Mammary epithelial cell (primary cell): Measurements from ENCODE around the gene PPP1R37.
"Not testable (repeated sequence)": the region's sequence is repeated elsewhere in the genome, so short reads cannot be mapped to it uniquely, and the experiment has no call there.

Source experiments
- EZH2 ChIP-seq: IDR thresholded peaks from 2 replicates; pipeline ENCODE4 v1.6.1; 2012; ENCODE audit warnings: low read length, inconsistent platforms, borderline replicate concordance
- TF ChIP-seq, protein P1 (sequence below), 2 donors: IDR thresholded peaks in 1 of 2; conservative IDR thresholded peaks in 1 of 2; 2 replicates each; pipeline ENCODE4 v1.5.1; 2011 to 2012; ENCODE audit warnings: inconsistent platforms in 2 of 2, low read length in 2 of 2, mild to moderate bottlenecking in 2 of 2, control low read depth in 1 of 2, low read depth in 1 of 2; ENCODE audit not compliant: insufficient read depth in 1 of 2; ENCODE audit errors: extremely low read depth in 1 of 2

DNA sequence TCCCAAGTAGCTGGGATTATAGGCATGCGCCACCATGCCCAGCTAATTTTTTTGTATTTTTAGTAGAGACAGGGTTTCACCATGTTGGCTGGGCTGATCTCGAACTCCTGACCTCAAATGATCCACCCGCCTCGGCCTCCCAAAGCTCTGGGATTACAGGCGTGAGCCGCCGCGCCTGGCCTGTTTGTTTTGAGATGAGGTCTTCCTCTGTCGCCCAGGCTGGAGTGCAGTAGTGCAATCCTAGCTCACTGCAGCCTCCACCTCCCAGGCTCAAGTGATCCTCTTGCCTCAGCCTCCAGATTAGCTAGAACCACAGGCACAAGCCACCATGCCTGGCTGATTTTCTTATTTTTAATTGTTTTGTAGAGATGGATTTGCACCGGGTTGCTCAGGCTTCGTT is 13.4 kb downstream of the PPP1R37 start:
- TF ChIP-seq, protein P1, sequence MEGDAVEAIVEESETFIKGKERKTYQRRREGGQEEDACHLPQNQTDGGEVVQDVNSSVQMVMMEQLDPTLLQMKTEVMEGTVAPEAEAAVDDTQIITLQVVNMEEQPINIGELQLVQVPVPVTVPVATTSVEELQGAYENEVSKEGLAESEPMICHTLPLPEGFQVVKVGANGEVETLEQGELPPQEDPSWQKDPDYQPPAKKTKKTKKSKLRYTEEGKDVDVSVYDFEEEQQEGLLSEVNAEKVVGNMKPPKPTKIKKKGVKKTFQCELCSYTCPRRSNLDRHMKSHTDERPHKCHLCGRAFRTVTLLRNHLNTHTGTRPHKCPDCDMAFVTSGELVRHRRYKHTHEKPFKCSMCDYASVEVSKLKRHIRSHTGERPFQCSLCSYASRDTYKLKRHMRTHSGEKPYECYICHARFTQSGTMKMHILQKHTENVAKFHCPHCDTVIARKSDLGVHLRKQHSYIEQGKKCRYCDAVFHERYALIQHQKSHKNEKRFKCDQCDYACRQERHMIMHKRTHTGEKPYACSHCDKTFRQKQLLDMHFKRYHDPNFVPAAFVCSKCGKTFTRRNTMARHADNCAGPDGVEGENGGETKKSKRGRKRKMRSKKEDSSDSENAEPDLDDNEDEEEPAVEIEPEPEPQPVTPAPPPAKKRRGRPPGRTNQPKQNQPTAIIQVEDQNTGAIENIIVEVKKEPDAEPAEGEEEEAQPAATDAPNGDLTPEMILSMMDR (conservative IDR thresholded peaks at IDR 0.05 in 1 of 2, IDR thresholded peaks at IDR 0.05 in 1 of 2; ENCODE audit: extremely low read depth in 1 of 2, insufficient read depth in 1 of 2, low read depth in 1 of 2, low read length in 2 of 2), result not testable (repeated sequence)
- TF ChIP-seq EZH2, result not testable (repeated sequence)
